HEK293 (cell line): ENCODE results near the gene AKAP12.

ENCODE experiments used
- BCL11B ChIP-seq: fragments of 450-650 bp; formaldehyde crosslinking; IDR thresholded peaks from 2 replicates; pipeline ENCODE4 v1.5.1; 2016; ENCODE audit warnings: low read depth, missing biosample characterization, missing genetic modification characterization
- EGR2 ChIP-seq: fragments of 450-650 bp; formaldehyde crosslinking; IDR thresholded peaks from 2 replicates; pipeline ENCODE4 v1.5.1; 2016; ENCODE audit warnings: low read depth, missing biosample characterization, missing genetic modification characterization
- GLI2 ChIP-seq: fragments of 450-650 bp; formaldehyde crosslinking; IDR thresholded peaks from 2 replicates; pipeline ENCODE4; 2017; ENCODE audit warnings: missing biosample characterization, missing genetic modification characterization, low read depth, borderline replicate concordance
- GLI4 ChIP-seq: fragments of 450-650 bp; formaldehyde crosslinking; IDR thresholded peaks from 2 replicates; pipeline ENCODE4 v1.5.1; 2016; ENCODE audit warnings: missing biosample characterization, missing genetic modification characterization
- HOXC10 ChIP-seq: sonication (generic); formaldehyde crosslinking; IDR thresholded peaks from 2 replicates; pipeline ENCODE4 v1.8.1; 2023; ENCODE audit warnings: mild to moderate bottlenecking, missing genetic modification reagents
- KLF7 ChIP-seq: fragments of 450-650 bp; formaldehyde crosslinking; IDR thresholded peaks from 2 replicates; pipeline ENCODE4 v1.5.1; 2016; ENCODE audit warnings: missing biosample characterization, missing genetic modification characterization, borderline replicate concordance
- TRIM28 ChIP-seq: IDR thresholded peaks from 2 replicates; pipeline ENCODE4 v1.6.1; 2011; ENCODE audit warnings: low read length, control low read depth, borderline replicate concordance
- ZNF140 ChIP-seq: fragments of 450-650 bp; formaldehyde crosslinking; IDR thresholded peaks from 2 replicates; pipeline ENCODE4 v1.5.1; 2016; ENCODE audit warnings: missing biosample characterization, missing genetic modification characterization
- ZNF157 ChIP-seq: fragments of 450-650 bp; formaldehyde crosslinking; IDR thresholded peaks from 2 replicates; pipeline ENCODE4 v1.5.1; 2016; ENCODE audit warnings: missing biosample characterization, missing genetic modification characterization
- ZNF184 ChIP-seq: fragments of 450-650 bp; IDR thresholded peaks from 2 replicates; pipeline ENCODE4 v1.5.1; 2018; ENCODE audit warnings: missing biosample characterization, mild to moderate bottlenecking, missing genetic modification characterization
- ZNF266 ChIP-seq: fragments of 450-650 bp; formaldehyde crosslinking; IDR thresholded peaks from 2 replicates; pipeline ENCODE4 v1.5.1; 2016; ENCODE audit warnings: missing biosample characterization, missing genetic modification characterization, low read depth
- ZNF292 ChIP-seq: fragments of 450-650 bp; formaldehyde crosslinking; IDR thresholded peaks from 2 replicates; pipeline ENCODE4 v1.5.1; 2016; ENCODE audit warnings: low read depth, missing biosample characterization, missing genetic modification characterization, borderline replicate concordance
- ZNF311 ChIP-seq: fragments of 450-650 bp; formaldehyde crosslinking; IDR thresholded peaks from 2 replicates; pipeline ENCODE4 v1.5.1; 2017; ENCODE audit warnings: missing biosample characterization, missing genetic modification characterization, borderline replicate concordance
- ZNF324 ChIP-seq: fragments of 450-650 bp; formaldehyde crosslinking; IDR thresholded peaks from 2 replicates; pipeline ENCODE4 v1.5.1; 2016; ENCODE audit warnings: missing biosample characterization, missing genetic modification characterization
- ZNF335 ChIP-seq: fragments of 450-650 bp; formaldehyde crosslinking; conservative IDR thresholded peaks from 2 replicates; pipeline ENCODE4 v1.5.1; 2016; ENCODE audit warnings: missing biosample characterization, missing genetic modification characterization
- ZNF350 ChIP-seq: fragments of 450-650 bp; formaldehyde crosslinking; IDR thresholded peaks from 2 replicates; pipeline ENCODE4 v1.5.0; 2017; ENCODE audit warnings: missing biosample characterization, mild to moderate bottlenecking, missing genetic modification characterization
- ZNF391 ChIP-seq: fragments of 450-650 bp; formaldehyde crosslinking; IDR thresholded peaks from 2 replicates; pipeline ENCODE4 v1.5.1; 2016; ENCODE audit warnings: low read depth, missing biosample characterization, missing genetic modification characterization, borderline replicate concordance
- ZNF433 ChIP-seq: fragments of 450-650 bp; formaldehyde crosslinking; IDR thresholded peaks from 2 replicates; pipeline ENCODE4 v1.5.1; 2016; ENCODE audit warnings: missing biosample characterization, missing genetic modification characterization, low read depth
- ZNF548 ChIP-seq: fragments of 450-650 bp; formaldehyde crosslinking; IDR thresholded peaks from 2 replicates; pipeline ENCODE4 v1.5.1; 2016; ENCODE audit warnings: missing biosample characterization, missing genetic modification characterization
- ZNF600 ChIP-seq: fragments of 450-650 bp; formaldehyde crosslinking; IDR thresholded peaks from 2 replicates; pipeline ENCODE4 v1.5.1; 2016; ENCODE audit warnings: missing biosample characterization, missing genetic modification characterization
- ZNF660 ChIP-seq: fragments of 450-650 bp; IDR thresholded peaks from 2 replicates; pipeline ENCODE4 v1.5.1; 2018; ENCODE audit warnings: missing biosample characterization, mild to moderate bottlenecking, missing genetic modification characterization
- ZNF701 ChIP-seq: fragments of 450-650 bp; formaldehyde crosslinking; IDR thresholded peaks from 2 replicates; pipeline ENCODE4 v1.5.1; 2016; ENCODE audit warnings: missing biosample characterization, missing genetic modification characterization
- ZNF76 ChIP-seq: fragments of 450-650 bp; formaldehyde crosslinking; IDR thresholded peaks from 2 replicates; pipeline ENCODE4; 2016; ENCODE audit warnings: low read depth, missing biosample characterization, missing genetic modification characterization, borderline replicate concordance
- ZNF843 ChIP-seq: fragments of 450-650 bp; formaldehyde crosslinking; IDR thresholded peaks from 2 replicates; pipeline ENCODE4 v1.5.1; 2016; ENCODE audit warnings: missing biosample characterization, missing genetic modification characterization
- ZSCAN30 ChIP-seq: fragments of 450-650 bp; IDR thresholded peaks from 2 replicates; pipeline ENCODE4 v1.5.1; 2018; ENCODE audit warnings: missing biosample characterization, mild to moderate bottlenecking, missing genetic modification characterization, moderate library complexity
- TF ChIP-seq, protein P1 (sequence below): fragments of 450-650 bp; formaldehyde crosslinking; IDR thresholded peaks from 2 replicates; pipeline ENCODE4 v1.5.1; 2016; ENCODE audit warnings: missing biosample characterization, missing genetic modification characterization
- TF ChIP-seq, protein P2 (sequence below): fragments of 450-650 bp; formaldehyde crosslinking; IDR thresholded peaks from 2 replicates; pipeline ENCODE4 v1.5.1; 2016; ENCODE audit warnings: missing biosample characterization, missing genetic modification characterization
- TF ChIP-seq, protein P3 (sequence below): fragments of 450-650 bp; formaldehyde crosslinking; IDR thresholded peaks from 2 replicates; pipeline ENCODE4 v1.5.1; 2016; ENCODE audit warnings: missing biosample characterization, missing genetic modification characterization
- TF ChIP-seq, protein P4 (sequence below): fragments of 450-650 bp; formaldehyde crosslinking; optimal IDR thresholded peaks from 2 replicates; pipeline ENCODE3; 2016; ENCODE audit warnings: missing biosample characterization, mild to moderate bottlenecking, missing genetic modification characterization
- TF ChIP-seq, protein P5 (sequence below): fragments of 450-650 bp; formaldehyde crosslinking; IDR thresholded peaks from 2 replicates; pipeline ENCODE4 v1.5.1; 2016; ENCODE audit warnings: missing biosample characterization, missing genetic modification characterization, low read depth
- TF ChIP-seq, protein P6 (sequence below): fragments of 450-650 bp; formaldehyde crosslinking; IDR thresholded peaks from 2 replicates; pipeline ENCODE4 v1.5.0; 2017; ENCODE audit warnings: missing biosample characterization, missing genetic modification characterization, borderline replicate concordance

The AKAP12 gene

DNA sequence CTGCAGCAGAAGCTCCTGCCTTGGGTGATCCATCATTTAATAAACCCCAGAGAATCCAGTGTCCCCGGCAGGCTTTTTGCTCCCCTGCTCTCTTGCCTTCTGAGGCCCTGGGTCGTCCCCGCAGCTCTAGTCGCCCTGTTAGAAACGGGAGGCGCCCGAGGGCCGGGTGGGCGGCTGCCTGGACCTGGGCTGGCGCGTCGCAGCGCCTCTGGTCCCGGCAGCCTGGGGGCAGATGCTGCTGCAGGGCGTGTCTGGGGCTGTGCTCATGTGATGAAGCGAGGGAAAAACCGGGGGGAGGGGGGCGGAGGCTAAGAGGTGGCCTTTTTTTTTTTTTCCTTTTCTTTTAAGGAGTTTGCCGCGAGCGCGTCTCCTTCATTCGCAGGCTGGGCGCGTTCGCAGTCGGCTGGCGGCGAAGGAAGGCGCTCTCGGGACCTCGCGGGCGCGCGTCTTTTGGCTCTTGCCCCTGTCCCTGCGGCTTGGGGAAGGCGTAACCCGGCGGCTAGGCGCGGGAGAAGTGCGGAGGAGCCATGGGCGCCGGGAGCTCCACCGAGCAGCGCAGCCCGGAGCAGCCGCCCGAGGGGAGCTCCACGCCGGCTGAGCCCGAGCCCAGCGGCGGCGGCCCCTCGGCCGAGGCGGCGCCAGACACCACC is 394 bp downstream of the AKAP12 start (continued):
- TF ChIP-seq, protein P1, sequence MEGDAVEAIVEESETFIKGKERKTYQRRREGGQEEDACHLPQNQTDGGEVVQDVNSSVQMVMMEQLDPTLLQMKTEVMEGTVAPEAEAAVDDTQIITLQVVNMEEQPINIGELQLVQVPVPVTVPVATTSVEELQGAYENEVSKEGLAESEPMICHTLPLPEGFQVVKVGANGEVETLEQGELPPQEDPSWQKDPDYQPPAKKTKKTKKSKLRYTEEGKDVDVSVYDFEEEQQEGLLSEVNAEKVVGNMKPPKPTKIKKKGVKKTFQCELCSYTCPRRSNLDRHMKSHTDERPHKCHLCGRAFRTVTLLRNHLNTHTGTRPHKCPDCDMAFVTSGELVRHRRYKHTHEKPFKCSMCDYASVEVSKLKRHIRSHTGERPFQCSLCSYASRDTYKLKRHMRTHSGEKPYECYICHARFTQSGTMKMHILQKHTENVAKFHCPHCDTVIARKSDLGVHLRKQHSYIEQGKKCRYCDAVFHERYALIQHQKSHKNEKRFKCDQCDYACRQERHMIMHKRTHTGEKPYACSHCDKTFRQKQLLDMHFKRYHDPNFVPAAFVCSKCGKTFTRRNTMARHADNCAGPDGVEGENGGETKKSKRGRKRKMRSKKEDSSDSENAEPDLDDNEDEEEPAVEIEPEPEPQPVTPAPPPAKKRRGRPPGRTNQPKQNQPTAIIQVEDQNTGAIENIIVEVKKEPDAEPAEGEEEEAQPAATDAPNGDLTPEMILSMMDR (tag by site-specific recombination), result peak; percentile 65
- TF ChIP-seq BCL11B (tag by site-specific recombination) (no peak), ZNF391 (tag by site-specific recombination) (0 out of 2 replicates have a peak, but pooled peaks have one; percentile 29), GLI2 (tag by site-specific recombination) (no peak), GLI4 (tag by site-specific recombination) (no peak), ZNF701 (no peak), ZNF433 (tag by site-specific recombination) (no peak), EGR2 (tag by site-specific recombination) (peak; percentile 67; the same call in 1 of the 2 replicates), ZNF324 (tag by site-specific recombination) (peak; percentile 47; the same call in 1 of the 2 replicates), ZSCAN30 (no peak), ZNF157 (tag by site-specific recombination) (no peak), ZNF184 (no peak), HOXC10 (CRISPR knock-in tag) (0 out of 2 replicates have a peak, but pooled peaks have one; percentile 73), ZNF660 (tag by site-specific recombination) (peak; percentile 60; the same call in 1 of the 2 replicates), TRIM28 (no peak), KLF7 (tag by site-specific recombination) (peak; percentile 86), ZNF140 (tag by site-specific recombination) (no peak), ZNF843 (tag by site-specific recombination) (0 out of 2 replicates have a peak, but pooled peaks have one; percentile 19), ZNF548 (tag by site-specific recombination) (0 out of 2 replicates have a peak, but pooled peaks have one; percentile 15), ZNF76 (tag by site-specific recombination) (0 out of 2 replicates have a peak, but pooled peaks have one; percentile 20), ZNF350 (tag by site-specific recombination) (no peak), ZNF311 (tag by site-specific recombination) (no peak), ZNF266 (tag by site-specific recombination) (no peak), ZNF335 (tag by site-specific recombination) (peak; percentile 91), ZNF292 (no peak), ZNF600 (tag by site-specific recombination) (no peak)
- TF ChIP-seq, protein P2, sequence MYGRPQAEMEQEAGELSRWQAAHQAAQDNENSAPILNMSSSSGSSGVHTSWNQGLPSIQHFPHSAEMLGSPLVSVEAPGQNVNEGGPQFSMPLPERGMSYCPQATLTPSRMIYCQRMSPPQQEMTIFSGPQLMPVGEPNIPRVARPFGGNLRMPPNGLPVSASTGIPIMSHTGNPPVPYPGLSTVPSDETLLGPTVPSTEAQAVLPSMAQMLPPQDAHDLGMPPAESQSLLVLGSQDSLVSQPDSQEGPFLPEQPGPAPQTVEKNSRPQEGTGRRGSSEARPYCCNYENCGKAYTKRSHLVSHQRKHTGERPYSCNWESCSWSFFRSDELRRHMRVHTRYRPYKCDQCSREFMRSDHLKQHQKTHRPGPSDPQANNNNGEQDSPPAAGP (tag by site-specific recombination), result peak; percentile 78
- TF ChIP-seq, protein P3, sequence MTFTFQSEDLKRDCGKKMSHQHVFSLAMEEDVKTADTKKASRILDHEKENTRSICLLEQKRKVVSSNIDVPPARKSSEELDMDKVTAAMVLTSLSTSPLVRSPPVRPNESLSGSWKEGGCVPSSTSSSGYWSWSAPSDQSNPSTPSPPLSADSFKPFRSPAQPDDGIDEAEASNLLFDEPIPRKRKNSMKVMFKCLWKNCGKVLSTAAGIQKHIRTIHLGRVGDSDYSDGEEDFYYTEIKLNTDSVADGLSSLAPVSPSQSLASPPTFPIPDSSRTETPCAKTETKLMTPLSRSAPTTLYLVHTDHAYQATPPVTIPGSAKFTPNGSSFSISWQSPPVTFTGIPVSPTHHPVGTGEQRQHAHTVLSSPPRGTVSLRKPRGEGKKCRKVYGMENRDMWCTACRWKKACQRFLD (tag by site-specific recombination), result no peak
- TF ChIP-seq, protein P4, sequence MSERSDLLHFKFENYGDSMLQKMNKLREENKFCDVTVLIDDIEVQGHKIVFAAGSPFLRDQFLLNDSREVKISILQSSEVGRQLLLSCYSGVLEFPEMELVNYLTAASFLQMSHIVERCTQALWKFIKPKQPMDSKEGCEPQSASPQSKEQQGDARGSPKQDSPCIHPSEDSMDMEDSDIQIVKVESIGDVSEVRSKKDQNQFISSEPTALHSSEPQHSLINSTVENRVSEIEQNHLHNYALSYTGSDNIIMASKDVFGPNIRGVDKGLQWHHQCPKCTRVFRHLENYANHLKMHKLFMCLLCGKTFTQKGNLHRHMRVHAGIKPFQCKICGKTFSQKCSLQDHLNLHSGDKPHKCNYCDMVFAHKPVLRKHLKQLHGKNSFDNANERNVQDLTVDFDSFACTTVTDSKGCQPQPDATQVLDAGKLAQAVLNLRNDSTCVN, result peak; percentile 90
- TF ChIP-seq, protein P5, sequence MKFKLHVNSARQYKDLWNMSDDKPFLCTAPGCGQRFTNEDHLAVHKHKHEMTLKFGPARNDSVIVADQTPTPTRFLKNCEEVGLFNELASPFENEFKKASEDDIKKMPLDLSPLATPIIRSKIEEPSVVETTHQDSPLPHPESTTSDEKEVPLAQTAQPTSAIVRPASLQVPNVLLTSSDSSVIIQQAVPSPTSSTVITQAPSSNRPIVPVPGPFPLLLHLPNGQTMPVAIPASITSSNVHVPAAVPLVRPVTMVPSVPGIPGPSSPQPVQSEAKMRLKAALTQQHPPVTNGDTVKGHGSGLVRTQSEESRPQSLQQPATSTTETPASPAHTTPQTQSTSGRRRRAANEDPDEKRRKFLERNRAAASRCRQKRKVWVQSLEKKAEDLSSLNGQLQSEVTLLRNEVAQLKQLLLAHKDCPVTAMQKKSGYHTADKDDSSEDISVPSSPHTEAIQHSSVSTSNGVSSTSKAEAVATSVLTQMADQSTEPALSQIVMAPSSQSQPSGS (tag by site-specific recombination), result no peak
- TF ChIP-seq, protein P6, sequence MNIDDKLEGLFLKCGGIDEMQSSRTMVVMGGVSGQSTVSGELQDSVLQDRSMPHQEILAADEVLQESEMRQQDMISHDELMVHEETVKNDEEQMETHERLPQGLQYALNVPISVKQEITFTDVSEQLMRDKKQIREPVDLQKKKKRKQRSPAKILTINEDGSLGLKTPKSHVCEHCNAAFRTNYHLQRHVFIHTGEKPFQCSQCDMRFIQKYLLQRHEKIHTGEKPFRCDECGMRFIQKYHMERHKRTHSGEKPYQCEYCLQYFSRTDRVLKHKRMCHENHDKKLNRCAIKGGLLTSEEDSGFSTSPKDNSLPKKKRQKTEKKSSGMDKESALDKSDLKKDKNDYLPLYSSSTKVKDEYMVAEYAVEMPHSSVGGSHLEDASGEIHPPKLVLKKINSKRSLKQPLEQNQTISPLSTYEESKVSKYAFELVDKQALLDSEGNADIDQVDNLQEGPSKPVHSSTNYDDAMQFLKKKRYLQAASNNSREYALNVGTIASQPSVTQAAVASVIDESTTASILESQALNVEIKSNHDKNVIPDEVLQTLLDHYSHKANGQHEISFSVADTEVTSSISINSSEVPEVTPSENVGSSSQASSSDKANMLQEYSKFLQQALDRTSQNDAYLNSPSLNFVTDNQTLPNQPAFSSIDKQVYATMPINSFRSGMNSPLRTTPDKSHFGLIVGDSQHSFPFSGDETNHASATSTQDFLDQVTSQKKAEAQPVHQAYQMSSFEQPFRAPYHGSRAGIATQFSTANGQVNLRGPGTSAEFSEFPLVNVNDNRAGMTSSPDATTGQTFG (tag by site-specific recombination), result no peak
